Measurements from ENCODE around the gene COQ3.

The COQ3 gene

DNA sequence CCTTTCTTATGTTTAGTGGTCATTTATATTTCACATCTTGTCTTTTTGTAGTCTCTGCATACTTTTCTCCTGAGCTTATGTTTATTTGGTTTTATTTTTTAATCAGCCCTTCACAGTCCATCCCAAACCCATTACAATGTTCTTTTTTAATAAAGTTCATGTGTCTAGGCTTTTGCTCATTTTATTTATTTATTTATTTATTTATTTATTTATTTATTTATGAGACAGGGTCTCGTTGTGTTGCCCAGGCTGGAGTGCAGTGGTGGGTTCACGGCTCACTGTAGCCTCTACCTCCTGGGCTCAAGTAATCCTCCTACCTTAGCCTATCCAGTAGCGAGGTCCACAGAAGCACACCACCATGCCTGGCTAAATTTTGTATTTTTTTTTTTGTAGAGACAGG lies 3.1 kb downstream of the COQ3 start:
- TF ChIP-seq, protein P1, sequence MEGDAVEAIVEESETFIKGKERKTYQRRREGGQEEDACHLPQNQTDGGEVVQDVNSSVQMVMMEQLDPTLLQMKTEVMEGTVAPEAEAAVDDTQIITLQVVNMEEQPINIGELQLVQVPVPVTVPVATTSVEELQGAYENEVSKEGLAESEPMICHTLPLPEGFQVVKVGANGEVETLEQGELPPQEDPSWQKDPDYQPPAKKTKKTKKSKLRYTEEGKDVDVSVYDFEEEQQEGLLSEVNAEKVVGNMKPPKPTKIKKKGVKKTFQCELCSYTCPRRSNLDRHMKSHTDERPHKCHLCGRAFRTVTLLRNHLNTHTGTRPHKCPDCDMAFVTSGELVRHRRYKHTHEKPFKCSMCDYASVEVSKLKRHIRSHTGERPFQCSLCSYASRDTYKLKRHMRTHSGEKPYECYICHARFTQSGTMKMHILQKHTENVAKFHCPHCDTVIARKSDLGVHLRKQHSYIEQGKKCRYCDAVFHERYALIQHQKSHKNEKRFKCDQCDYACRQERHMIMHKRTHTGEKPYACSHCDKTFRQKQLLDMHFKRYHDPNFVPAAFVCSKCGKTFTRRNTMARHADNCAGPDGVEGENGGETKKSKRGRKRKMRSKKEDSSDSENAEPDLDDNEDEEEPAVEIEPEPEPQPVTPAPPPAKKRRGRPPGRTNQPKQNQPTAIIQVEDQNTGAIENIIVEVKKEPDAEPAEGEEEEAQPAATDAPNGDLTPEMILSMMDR (IDR thresholded peaks at IDR 0.05; ENCODE audit: control insufficient read depth, insufficient read depth, low read depth, low read length, missing control alignments), result no peak
- H3K4me3 ChIP-seq (ENCODE audit: control insufficient read depth, low read depth, low read length), result no peak overlapping the region
- DNase-seq (ENCODE audit: low read depth), result no peak

DNA sequence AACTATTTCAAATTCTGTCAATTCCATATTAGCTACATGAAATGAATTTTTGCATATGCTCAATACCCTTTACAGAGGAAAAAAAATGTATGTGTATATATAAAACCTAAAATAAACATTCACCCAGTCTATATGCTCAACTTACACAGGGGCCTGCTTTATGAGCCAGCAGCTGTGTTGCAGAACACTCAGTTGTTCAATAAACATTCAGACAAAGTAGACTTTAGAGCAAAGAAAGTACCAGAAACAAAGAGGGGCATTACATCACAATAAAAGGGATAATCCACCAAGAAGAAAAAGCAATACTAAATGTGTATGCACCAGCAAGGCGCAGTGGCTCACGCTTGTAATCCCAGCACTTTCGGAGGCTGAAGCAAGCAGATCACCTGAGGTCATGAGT lies 9.5 kb downstream of the COQ3 start:
- no peak overlapping the region for H3K4me3 ChIP-seq (ENCODE audit: control insufficient read depth, low read depth, low read length)
- no peak for DNase-seq (ENCODE audit: low read depth)
- TF ChIP-seq, protein P1 (IDR thresholded peaks at IDR 0.05; ENCODE audit: control insufficient read depth, insufficient read depth, low read depth, low read length, missing control alignments), result no peak

DNA sequence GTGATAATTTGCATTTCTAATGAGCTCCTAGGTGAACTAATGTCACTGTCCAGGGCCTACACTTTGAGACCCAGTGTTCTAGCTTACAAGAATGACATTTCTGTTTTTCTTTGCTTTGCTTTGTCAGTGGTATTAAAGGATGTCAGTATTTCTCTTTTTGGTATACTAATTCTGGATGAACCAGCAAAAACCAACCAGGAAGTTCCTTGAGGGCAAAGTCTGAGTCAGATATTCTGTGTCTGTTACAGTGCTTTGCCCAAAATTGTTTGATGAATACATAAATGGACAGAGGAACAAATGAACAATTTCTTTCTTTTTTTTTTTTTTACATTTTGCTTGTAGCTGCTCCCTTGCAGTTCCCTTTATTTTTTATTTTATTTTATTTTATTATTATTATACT lies 15.4 kb downstream of the COQ3 start:
- TF ChIP-seq, protein P1 (IDR thresholded peaks at IDR 0.05; ENCODE audit: control insufficient read depth, insufficient read depth, low read depth, low read length, missing control alignments), result no peak
- DNase-seq (ENCODE audit: low read depth), result no peak
- H3K4me3 ChIP-seq (ENCODE audit: control insufficient read depth, low read depth, low read length), result no peak overlapping the region

- no peak for DNase-seq (ENCODE audit: low read depth)
- no peak overlapping the region for H3K4me3 ChIP-seq (ENCODE audit: control insufficient read depth, low read depth, low read length)
Observed at GRCh38 chr6:99369533-99369932, 24.5 kb downstream of the COQ3 start.

GRCh38 chr6:99366852-99367251 lies 27.1 kb downstream of the COQ3 start:
- no peak for DNase-seq (ENCODE audit: low read depth)
- no peak overlapping the region for H3K4me3 ChIP-seq (ENCODE audit: control insufficient read depth, low read depth, low read length)
- TF ChIP-seq, protein P1 (IDR thresholded peaks at IDR 0.05; ENCODE audit: control insufficient read depth, insufficient read depth, low read depth, low read length, missing control alignments), result no peak

More at GRCh38 chr6:99369533-99369932, 24.5 kb downstream of the COQ3 start:
- TF ChIP-seq, protein P1 (IDR thresholded peaks at IDR 0.05; ENCODE audit: control insufficient read depth, insufficient read depth, low read depth, low read length, missing control alignments), result no peak

DNA sequence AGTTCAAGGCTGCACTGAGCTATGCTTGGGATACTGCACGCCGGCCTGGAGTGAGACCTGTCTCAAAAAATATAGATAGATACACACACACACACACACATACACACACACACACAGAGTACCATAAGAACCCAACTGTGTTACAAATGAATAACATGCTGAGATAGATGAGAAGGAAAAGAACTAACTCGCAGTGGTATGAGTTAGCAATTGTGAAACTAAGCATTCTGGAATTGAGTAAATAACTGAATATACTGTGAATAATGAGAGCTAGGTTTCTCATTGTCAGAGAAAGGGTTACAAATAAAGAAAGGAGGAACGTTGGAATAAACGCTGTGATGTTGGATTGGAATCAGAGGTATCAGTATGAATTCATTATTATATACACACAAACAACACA lies 30.0 kb downstream of the COQ3 start:
- TF ChIP-seq, protein P1 (IDR thresholded peaks at IDR 0.05; ENCODE audit: control insufficient read depth, insufficient read depth, low read depth, low read length, missing control alignments), result no peak
- no peak for DNase-seq (ENCODE audit: low read depth)
- no peak overlapping the region for H3K4me3 ChIP-seq (ENCODE audit: control insufficient read depth, low read depth, low read length)

All from AG09309 (cell line).